HEK293 (cell line): ENCODE data around the gene POP7.

ENCODE experiments used
- CTCF ChIP-seq: fragments of 450-650 bp; formaldehyde crosslinking; IDR thresholded peaks from 2 replicates; pipeline ENCODE4 v1.5.1; 2016; ENCODE audit warnings: missing biosample characterization, missing genetic modification characterization
- KLF1 ChIP-seq: fragments of 450-650 bp; formaldehyde crosslinking; IDR thresholded peaks from 2 replicates; pipeline ENCODE4 v1.5.1; 2016; ENCODE audit warnings: missing biosample characterization, missing genetic modification characterization
- ZBTB21 ChIP-seq: fragments of 450-650 bp; formaldehyde crosslinking; IDR thresholded peaks from 2 replicates; pipeline ENCODE4 v1.5.1; 2017; ENCODE audit warnings: missing biosample characterization, missing genetic modification characterization
- ZNF398 ChIP-seq: fragments of 450-650 bp; formaldehyde crosslinking; IDR thresholded peaks from 2 replicates; pipeline ENCODE4 v1.5.1; 2017; ENCODE audit warnings: missing biosample characterization, missing genetic modification characterization
- ZNF501 ChIP-seq: fragments of 450-650 bp; formaldehyde crosslinking; IDR thresholded peaks from 2 replicates; pipeline ENCODE4 v1.5.1; 2016; ENCODE audit warnings: missing biosample characterization, missing genetic modification characterization
- ZNF571 ChIP-seq: fragments of 450-650 bp; formaldehyde crosslinking; IDR thresholded peaks from 2 replicates; pipeline ENCODE4 v1.5.0; 2017; ENCODE audit warnings: missing biosample characterization, missing genetic modification characterization
- ZNF629 ChIP-seq: fragments of 450-650 bp; formaldehyde crosslinking; IDR thresholded peaks from 2 replicates; pipeline ENCODE4 v1.5.1; 2017; ENCODE audit warnings: missing biosample characterization, missing genetic modification characterization
- TF ChIP-seq, protein P1 (sequence below): fragments of 450-650 bp; formaldehyde crosslinking; conservative IDR thresholded peaks from 2 replicates; pipeline ENCODE4 v1.5.1; 2016; ENCODE audit warnings: low read depth, missing biosample characterization, missing genetic modification characterization

- TF ChIP-seq, protein P1, sequence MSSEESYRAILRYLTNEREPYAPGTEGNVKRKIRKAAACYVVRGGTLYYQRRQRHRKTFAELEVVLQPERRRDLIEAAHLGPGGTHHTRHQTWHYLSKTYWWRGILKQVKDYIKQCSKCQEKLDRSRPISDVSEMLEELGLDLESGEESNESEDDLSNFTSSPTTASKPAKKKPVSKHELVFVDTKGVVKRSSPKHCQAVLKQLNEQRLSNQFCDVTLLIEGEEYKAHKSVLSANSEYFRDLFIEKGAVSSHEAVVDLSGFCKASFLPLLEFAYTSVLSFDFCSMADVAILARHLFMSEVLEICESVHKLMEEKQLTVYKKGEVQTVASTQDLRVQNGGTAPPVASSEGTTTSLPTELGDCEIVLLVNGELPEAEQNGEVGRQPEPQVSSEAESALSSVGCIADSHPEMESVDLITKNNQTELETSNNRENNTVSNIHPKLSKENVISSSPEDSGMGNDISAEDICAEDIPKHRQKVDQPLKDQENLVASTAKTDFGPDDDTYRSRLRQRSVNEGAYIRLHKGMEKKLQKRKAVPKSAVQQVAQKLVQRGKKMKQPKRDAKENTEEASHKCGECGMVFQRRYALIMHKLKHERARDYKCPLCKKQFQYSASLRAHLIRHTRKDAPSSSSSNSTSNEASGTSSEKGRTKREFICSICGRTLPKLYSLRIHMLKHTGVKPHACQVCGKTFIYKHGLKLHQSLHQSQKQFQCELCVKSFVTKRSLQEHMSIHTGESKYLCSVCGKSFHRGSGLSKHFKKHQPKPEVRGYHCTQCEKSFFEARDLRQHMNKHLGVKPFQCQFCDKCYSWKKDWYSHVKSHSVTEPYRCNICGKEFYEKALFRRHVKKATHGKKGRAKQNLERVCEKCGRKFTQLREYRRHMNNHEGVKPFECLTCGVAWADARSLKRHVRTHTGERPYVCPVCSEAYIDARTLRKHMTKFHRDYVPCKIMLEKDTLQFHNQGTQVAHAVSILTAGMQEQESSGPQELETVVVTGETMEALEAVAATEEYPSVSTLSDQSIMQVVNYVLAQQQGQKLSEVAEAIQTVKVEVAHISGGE (tag by site-specific recombination) = no peak
- no peak for TF ChIP-seq CTCF (tag by site-specific recombination)
- TF ChIP-seq ZNF398 = no peak
- TF ChIP-seq ZNF629 (tag by site-specific recombination) = no peak
- TF ChIP-seq ZBTB21 (tag by site-specific recombination) = no peak
- TF ChIP-seq KLF1 (tag by site-specific recombination) = no peak
- TF ChIP-seq ZNF571 (tag by site-specific recombination) = no peak
- no peak for TF ChIP-seq ZNF501
Measured at GRCh38 chr7:100686822-100687211, 19.1 kb upstream of the POP7 start.
